Subcutaneous adipose tissue (tissue), 4 donors: ENCODE data around the gene QRFP. TPM values are rescaled to one million over a fixed set of nuclear protein-coding genes. Genes with fewer than 3 reads are reported as not detected.

Experiments used
- CTCF ChIP-seq: fragments of 450-650 bp; IDR thresholded peaks from one replicate; pipeline ENCODE4 v1.5.1; 2016; ENCODE audit warnings: low read depth, mild to moderate bottlenecking, control low read depth, antibody characterized with exemption, moderate library complexity
- total RNA-seq, 4 donors: library from RNA; depleted of rRNA; stranded (reverse); fragments of >200 nt; gene quantifications; one replicate each; pipeline ENCODE4 v1.1.0, GENCODE V29; 2016

QRFP gene, protein sequence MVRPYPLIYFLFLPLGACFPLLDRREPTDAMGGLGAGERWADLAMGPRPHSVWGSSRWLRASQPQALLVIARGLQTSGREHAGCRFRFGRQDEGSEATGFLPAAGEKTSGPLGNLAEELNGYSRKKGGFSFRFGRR
- not detected for total RNA-seq

DNA sequence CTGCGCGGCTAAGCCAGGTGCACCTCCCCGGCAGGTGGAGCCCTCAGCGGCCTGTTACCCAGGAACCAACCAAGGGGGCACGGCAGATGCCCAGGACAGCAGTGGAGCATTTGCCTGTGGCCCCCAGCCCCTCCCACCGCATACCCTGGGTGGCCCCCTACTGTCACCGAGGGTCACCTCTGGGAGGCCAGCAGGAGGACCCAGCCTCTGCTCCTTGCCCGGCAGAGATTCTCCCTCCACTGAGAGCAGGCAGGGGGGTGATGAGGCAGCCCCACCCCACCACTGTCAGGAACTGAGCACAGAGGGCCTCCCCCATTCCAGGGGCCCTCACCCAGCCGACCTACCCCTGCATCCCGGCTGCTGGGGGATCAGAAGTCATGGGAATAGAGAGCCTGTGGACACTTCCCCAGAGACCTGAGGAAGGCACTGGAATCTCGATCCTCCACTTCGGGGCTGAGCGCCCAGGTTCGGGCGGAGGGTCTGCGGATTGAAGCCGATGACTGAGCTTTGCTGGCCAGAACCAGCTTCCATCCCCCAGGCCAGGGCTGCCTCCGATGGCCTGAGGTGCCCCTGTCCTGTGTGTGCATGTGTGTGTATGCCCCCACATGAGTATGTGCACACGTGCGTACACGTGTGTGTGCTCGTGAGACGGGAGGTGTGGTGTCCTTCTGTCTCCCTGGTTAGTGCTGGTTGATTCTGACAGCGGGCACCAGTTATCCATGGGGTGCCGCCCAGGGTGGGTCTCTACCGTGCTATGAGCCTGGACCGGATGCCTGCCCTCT, at the start of gene QRFP:
TSS of gene QRFP (minus strand) at position 580 of the 782 bp plus-strand sequence. CDS start 2,974 bp downstream, outside the sequence.
- TF ChIP-seq CTCF: no peak

DNA sequence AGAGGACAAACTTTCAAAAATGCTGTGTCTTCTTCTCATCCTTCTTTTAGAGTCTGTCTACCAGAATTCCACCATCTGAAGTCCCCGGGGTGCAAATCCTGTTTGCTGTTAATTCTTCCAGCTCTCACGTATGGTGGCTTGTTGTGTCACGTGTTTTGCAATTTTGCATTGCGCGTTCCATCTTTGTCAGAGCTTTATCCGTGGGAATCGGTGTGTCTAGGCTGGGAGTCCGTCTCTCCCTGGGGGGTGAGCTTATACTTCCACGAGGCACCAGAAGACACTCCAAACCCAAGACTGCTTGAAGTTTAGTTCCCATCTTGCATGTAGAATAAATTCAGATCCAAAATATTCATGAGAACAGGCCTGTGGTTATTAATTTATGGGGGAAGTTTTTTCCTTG, 48.6 kb upstream of the QRFP start:
- no peak for TF ChIP-seq CTCF

- no peak for TF ChIP-seq CTCF
Observed at GRCh38 chr9:130944510-130945058, 48.0 kb upstream of the QRFP start.

- TF ChIP-seq CTCF: no peak
Observed at GRCh38 chr9:130943777-130944176, 47.2 kb upstream of the QRFP start.

GRCh38 chr9:130943221-130943620, 46.6 kb upstream of the QRFP start:
- TF ChIP-seq CTCF: no peak

DNA sequence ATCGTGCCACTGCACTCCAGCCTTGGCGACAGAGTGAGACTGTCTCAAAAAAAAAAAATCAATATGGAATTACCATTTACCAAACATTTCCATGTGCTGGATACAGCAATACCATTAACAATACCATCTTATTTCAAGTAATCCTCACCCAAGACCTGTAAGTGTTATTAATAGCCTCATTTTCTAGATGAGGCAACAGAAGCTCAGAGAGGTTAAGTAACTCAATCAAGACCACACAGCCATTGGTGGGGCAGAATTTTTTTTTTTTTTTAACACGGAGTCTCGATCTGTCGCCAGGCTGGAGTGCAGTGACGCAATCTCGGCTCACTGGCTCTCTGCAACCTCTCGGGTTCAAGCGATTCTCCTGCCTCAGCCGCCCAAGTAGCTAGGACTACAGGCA, 46.1 kb upstream of the QRFP start:
- TF ChIP-seq CTCF: no peak

DNA sequence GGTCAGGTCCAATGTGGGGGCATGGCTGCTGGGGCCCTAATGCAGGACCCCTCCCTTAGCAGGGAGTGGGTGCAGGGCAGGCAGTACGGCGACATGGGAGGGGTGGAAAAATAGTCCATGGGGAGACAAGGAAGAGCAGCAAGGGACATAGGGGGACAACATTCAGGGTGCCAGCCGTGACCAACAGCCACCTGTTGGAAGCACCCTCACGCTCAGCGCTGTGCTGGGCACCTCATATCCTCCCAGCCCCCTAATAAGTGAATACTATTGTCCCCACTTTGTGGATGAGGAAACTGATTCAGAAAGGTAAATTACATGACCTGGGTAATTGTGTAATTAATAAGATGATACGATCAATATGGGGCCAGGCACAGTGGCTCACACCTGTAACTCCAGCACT, 45.5 kb upstream of the QRFP start:
- no peak for TF ChIP-seq CTCF
